H1 (cell line): ENCODE measurements around the gene ABCC11. TPM values are rescaled to one million over a fixed set of nuclear protein-coding genes. Genes with fewer than 3 reads are reported as not detected.

Experiments
- ATF2 ChIP-seq: IDR thresholded peaks from 2 replicates; pipeline ENCODE4 v1.6.1; 2012; ENCODE audit warnings: low read length, inconsistent platforms
- BACH1 ChIP-seq: IDR thresholded peaks from 2 replicates; pipeline ENCODE4 v1.6.1; 2012; ENCODE audit warnings: low read length, improper control_type of control experiment
- BCL11A ChIP-seq, 2 experiments: IDR thresholded peaks; one replicate each; pipeline ENCODE4 v1.6.1; 2011; ENCODE audit warnings: low read depth in 2 of 2, low read length in 2 of 2, mild to moderate bottlenecking in 2 of 2
- CHD2 ChIP-seq: IDR thresholded peaks from 2 replicates; pipeline ENCODE4 v1.6.1; 2012; ENCODE audit warnings: low read length, improper control_type of control experiment
- CHD7 ChIP-seq: fragments of 300-600 bp; sonication (generic); IDR thresholded peaks from 2 replicates; pipeline ENCODE4 v1.7.1; 2012; ENCODE audit warnings: low read length, moderate library complexity, mild to moderate bottlenecking, inconsistent platforms; ENCODE audit not compliant: insufficient replicate concordance
- CTBP2 ChIP-seq: IDR thresholded peaks from 2 replicates; pipeline ENCODE4 v1.7.0; 2011; ENCODE audit warnings: borderline replicate concordance, mild to moderate bottlenecking, moderate library complexity, mixed read lengths, low read length; ENCODE audit not compliant: insufficient read depth, insufficient read length
- GTF2F1 ChIP-seq: IDR thresholded peaks from 2 replicates; pipeline ENCODE4 v1.6.1; 2012; ENCODE audit warnings: low read depth, low read length, improper control_type of control experiment, borderline replicate concordance
- KDM4A ChIP-seq: IDR thresholded peaks from one replicate; pipeline ENCODE4 v1.7.1; 2012; ENCODE audit warnings: low read depth, mild to moderate bottlenecking, moderate library complexity, low read length, inconsistent platforms; ENCODE audit not compliant: severe bottlenecking
- PHF8 ChIP-seq: fragments of 200-600 bp; sonication (generic); conservative IDR thresholded peaks from 2 replicates; pipeline ENCODE4 v1.7.1; 2012; ENCODE audit warnings: low read depth, mild to moderate bottlenecking, inconsistent platforms, low read length, moderate library complexity
- SP1 ChIP-seq: IDR thresholded peaks from 2 replicates; pipeline ENCODE4 v1.6.1; 2011; ENCODE audit warnings: low read depth, low read length
- polyA plus RNA-seq, 7 experiments: library from polyadenylated mRNA; depleted of rRNA in 3 of 7; stranded (reverse) in 5 of 7; unstranded in 2 of 7; fragments of >200 nt in 5 of 7; fragments of 200-250 nt in 2 of 7; gene quantifications; 1 replicate in 5 of 7; 2 replicates in 1 of 7; 4 replicates in 1 of 7; pipeline versions ENCODE4 v1.2.1 to v1.2.3, GENCODE V29; 2011 to 2013; ENCODE audit warnings: missing spikeins in 2 of 7, mixed read lengths in 2 of 7
- total RNA-seq: library from RNA; stranded (reverse); fragmentation: NEBNext Ultra II Directional; extraction: Animal tissue kit (Norgen Biotek cat#: 25700); gene quantifications from 2 replicates; pipeline ENCODE4 v1.2.1, GENCODE V29; 2021

Gene ABCC11
- total and polyA plus RNA-seq, 2 of the 8 experiments (the other 6 are each of a cell fraction or from before 2014, with no cell fraction given) = 0.06 TPM; not detected in 1

GRCh38 chr16:48146710-48147109, 100.6 kb downstream of the ABCC11 start (continued):
- no peak for TF ChIP-seq CHD7
- no peak for TF ChIP-seq ATF2
- no peak for TF ChIP-seq CTBP2
- TF ChIP-seq CHD2 = no peak
- no peak for TF ChIP-seq PHF8
- TF ChIP-seq KDM4A = no peak
- no peak for TF ChIP-seq BACH1
- no peak for TF ChIP-seq GTF2F1
- TF ChIP-seq SP1 = no peak
- TF ChIP-seq BCL11A (IDR thresholded peaks at IDR 0.05; ENCODE audit: low read depth in 2 of 2, low read length in 2 of 2) = no peak
